Stimulated activated naive B cell treated with anti-CD40 and anti-IgM and Interleukin-4, amounts not matched to agents 10 μg/mL and 1 μg/mL and 100 μg/mL, for 72 hours (primary cell): Measurements from ENCODE around the gene ZNF664.

Experiments used
- ATAC-seq, 2 donors: fragments of 150-1000 bp; cut with Tn5 transposase; replicated peaks; 2 replicates each; pipeline ENCODE4 v1.10.0; 2021; ENCODE audit warnings: moderate library complexity in 1 of 2
- DNase-seq: peaks from one replicate; pipeline ENCODE4 v3.0.0; 2021
- H3K27ac Mint-ChIP-seq: one replicate; pipeline ENCODE4 v1.8.0; 2022; ENCODE audit warnings: mild to moderate bottlenecking, mixed read lengths
- H3K27me3 Mint-ChIP-seq, 2 donors: one replicate each; pipeline ENCODE4 v1.8.0; 2022; ENCODE audit warnings: mixed read lengths in 2 of 2
- H3K36me3 Mint-ChIP-seq, 2 donors: one replicate each; pipeline ENCODE4 v1.8.0; 2022; ENCODE audit warnings: mixed read lengths in 2 of 2, mild to moderate bottlenecking in 1 of 2
- H3K4me1 Mint-ChIP-seq, 2 donors: one replicate each; pipeline ENCODE4 v1.8.0; 2022; ENCODE audit warnings: mixed read lengths in 2 of 2, mild to moderate bottlenecking in 1 of 2
- H3K4me3 Mint-ChIP-seq, 2 donors: one replicate each; pipeline ENCODE4 v1.8.0; 2022; ENCODE audit warnings: mild to moderate bottlenecking in 2 of 2, mixed read lengths in 2 of 2, moderate library complexity in 1 of 2
- H3K9me3 Mint-ChIP-seq, 2 donors: one replicate each; pipeline ENCODE4 v1.8.0; 2022; ENCODE audit warnings: mixed read lengths in 2 of 2, mild to moderate bottlenecking in 1 of 2

Gene ZNF664

GRCh38 chr12:123936956-123937706 is 35.9 kb upstream of the ZNF664 start:
- Mint-ChIP-seq H3K36me3 (peaks cover 18 to 37% of the 10 kb centered on the region in 2 donors), H3K4me3 (peak overlapping the region; percentile 42 to 43), H3K4me1 (peaks cover 20 to 21% of the 10 kb centered on the region in 2 donors), H3K27ac (peak overlapping the region; percentile 81), H3K27me3 (peaks cover 0 to 2% of the 10 kb centered on the region in 2 donors), H3K9me3 (peaks cover 0 to 5% of the 10 kb centered on the region in 2 donors)
- ATAC-seq (no peak), DNase-seq (no peak)

- DNase-seq (no peak), ATAC-seq (peak; percentile 89 to 90)
- peaks cover 4 to 7% of the 10 kb centered on the region in 2 donors for H3K9me3 Mint-ChIP-seq
- peak overlapping the region; percentile 42 to 43 for H3K4me3 Mint-ChIP-seq
- H3K27me3 Mint-ChIP-seq, result no peaks in the 10 kb centered on the region
- H3K4me1 Mint-ChIP-seq, result peaks cover 20 to 21% of the 10 kb centered on the region in 2 donors
- H3K36me3 Mint-ChIP-seq, result peaks cover 26 to 46% of the 10 kb centered on the region in 2 donors
- H3K27ac Mint-ChIP-seq, result peak overlapping the region; percentile 81
These were observed 35.1 kb upstream of the ZNF664 start for GRCh38 chr12:123937707-123938591.

DNA sequence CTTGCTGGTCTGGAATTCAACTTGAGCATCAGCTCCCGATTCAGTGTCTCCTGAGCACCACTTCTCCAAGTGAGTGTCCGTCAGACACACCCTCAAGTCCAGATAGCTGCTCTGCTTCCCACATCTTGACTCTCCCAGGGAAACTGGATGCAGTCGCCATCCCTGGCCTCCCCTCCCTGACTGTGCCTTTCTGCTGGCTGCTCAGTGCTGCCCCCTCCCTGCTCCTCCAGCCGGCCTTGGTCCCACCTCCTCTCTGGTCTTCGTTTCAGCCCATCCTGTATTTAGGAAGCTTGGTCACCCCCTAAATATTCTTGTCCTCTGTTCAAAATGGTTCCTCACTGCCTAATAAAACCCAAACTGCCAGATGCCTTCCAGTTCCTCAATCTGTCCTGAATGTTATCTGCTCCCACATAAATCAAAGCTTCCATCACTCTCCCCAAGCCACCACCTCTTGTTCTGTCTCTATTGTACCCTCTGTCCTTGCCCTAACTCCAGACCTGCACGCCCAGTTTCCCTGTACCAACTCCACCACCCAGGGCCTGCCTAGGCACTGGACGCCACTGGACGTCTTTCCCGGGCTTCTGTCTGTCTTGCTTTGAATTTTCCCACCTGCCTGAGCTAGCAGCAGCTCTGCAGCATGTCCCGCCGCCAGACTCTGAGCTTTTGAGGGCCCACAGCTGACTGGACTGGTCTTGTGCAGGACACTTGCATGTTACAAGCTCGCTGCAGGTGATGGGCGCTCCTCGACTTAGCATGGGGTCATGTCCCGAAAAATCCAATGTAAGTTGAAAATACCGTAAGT is 34.1 kb upstream of the ZNF664 start:
- Mint-ChIP-seq H3K4me3 (no peak overlapping the region), H3K27ac (peak overlapping the region; percentile 81), H3K9me3 (peaks cover 4 to 7% of the 10 kb centered on the region in 2 donors), H3K4me1 (peaks cover 20 to 21% of the 10 kb centered on the region in 2 donors), H3K36me3 (peaks cover 28 to 47% of the 10 kb centered on the region in 2 donors), H3K27me3 (no peaks in the 10 kb centered on the region)
- ATAC-seq, result no peak
- DNase-seq, result no peak

DNA sequence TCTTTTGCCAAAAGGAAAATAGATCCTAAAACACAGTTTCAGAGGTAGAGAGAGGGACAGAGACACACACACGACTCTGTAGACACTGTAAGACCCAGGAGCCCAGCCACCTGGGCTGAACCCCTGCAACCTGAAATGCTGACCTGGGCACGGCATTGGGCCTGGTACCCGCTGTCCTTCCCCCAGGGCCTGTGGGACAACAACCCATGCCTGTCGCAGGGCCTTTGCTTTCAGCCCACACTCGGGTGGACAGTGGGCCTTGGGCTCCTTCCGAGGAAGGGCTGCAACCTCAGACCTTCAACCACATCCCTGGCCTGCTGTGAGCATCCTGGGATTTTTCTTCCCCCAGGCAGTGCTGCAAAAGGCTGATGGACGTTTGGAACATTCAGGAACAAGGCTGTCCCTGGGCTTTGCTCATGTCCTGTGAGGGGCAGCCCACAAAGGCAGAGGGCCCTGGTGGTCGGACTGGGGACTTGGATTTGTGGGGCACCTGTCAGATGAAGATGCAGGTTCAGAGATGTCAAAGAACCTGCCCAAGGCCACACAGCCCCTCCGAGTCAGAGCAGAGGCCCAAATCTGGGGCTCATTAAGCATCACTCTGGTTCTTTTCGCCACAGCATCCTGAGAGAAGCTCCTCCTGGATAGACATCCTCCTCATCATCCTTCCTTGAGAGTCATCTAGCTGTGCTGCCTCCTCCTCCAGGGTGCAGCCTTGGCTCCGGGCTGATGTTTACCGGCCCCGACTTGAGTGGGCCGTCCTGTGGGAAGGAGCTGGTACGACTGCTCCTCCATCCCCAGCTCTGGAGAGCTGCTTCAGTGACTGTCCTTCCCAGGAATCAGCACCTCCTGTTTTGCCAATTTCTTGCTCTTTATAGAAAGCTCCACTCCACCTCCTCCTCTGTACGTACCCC is 33.0 kb upstream of the ZNF664 start:
- DNase-seq (no peak), ATAC-seq (no peak)
- Mint-ChIP-seq H3K36me3 (peaks cover 32 to 52% of the 10 kb centered on the region in 2 donors), H3K9me3 (peaks cover 4 to 7% of the 10 kb centered on the region in 2 donors), H3K4me1 (peaks cover 20 to 21% of the 10 kb centered on the region in 2 donors), H3K27ac (no peak overlapping the region), H3K4me3 (no peak overlapping the region), H3K27me3 (no peaks in the 10 kb centered on the region)

GRCh38 chr12:123940627-123940966 is 32.4 kb upstream of the ZNF664 start:
- no peak for ATAC-seq
- peaks cover 32 to 52% of the 10 kb centered on the region in 2 donors for H3K36me3 Mint-ChIP-seq
- H3K27me3 Mint-ChIP-seq, result no peaks in the 10 kb centered on the region
- peaks cover 20 to 21% of the 10 kb centered on the region in 2 donors for H3K4me1 Mint-ChIP-seq
- DNase-seq, result no peak
- peaks cover 4 to 7% of the 10 kb centered on the region in 2 donors for H3K9me3 Mint-ChIP-seq
- H3K27ac Mint-ChIP-seq, result no peak overlapping the region
- no peak overlapping the region for H3K4me3 Mint-ChIP-seq

DNA sequence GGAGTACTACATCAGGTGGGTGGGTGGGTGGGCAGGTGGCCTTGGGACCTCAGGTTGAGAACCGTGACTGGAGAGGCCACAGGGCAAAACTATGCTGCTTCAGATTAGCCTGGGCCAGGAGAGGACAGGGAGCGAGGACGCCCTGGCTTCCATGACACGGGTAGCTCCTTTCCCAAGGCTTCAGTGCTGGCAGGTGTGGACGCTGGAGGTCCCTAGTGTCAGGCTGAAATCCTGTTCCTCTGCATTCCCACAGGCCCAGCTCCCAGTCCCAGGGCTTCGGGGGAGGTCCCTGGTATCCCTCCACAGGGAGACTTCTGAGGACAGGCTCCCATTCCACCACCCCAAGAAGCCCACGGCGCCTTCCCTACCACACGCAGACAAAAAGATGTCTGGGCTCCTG is 32.0 kb upstream of the ZNF664 start:
- Mint-ChIP-seq H3K27ac (no peak overlapping the region), H3K36me3 (peaks cover 33 to 52% of the 10 kb centered on the region in 2 donors), H3K9me3 (peaks cover 4 to 7% of the 10 kb centered on the region in 2 donors), H3K4me1 (peaks cover 20 to 21% of the 10 kb centered on the region in 2 donors), H3K27me3 (no peaks in the 10 kb centered on the region), H3K4me3 (no peak overlapping the region)
- no peak for ATAC-seq
- DNase-seq, result no peak

DNA sequence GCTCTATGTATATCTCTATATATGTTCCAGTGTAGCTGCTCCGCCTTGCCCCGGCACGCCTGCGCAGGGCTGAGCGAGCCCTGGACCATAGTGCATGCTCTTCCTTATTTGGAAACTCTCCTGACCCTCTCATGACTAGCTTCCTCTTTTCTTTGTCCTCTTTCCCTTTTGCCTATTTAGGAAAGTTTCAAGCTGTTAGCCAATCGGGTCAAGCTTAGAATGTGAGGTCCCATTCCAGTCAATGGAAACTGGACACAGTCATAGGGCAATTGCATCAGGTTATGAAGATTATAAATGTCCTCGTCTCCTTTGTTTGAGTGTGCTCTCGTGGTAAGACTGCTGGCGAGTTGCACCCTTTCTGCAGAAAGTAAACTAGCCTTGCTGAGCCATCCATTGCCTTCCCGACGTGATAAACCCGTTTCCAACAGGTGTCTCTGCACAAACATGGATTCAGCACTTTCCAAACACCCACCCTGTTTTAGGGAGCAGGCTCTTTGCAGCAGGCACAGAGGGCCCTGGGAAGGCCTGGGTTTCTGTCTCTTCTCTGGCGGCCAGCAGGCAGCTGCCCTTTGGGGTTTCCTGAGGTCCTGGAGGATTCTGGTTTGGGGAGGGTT is 31.3 kb upstream of the ZNF664 start:
- Mint-ChIP-seq H3K27ac (no peak overlapping the region), H3K4me3 (no peak overlapping the region), H3K36me3 (peaks cover 27 to 50% of the 10 kb centered on the region in 2 donors), H3K27me3 (no peaks in the 10 kb centered on the region), H3K9me3 (peaks cover 4 to 7% of the 10 kb centered on the region in 2 donors), H3K4me1 (peaks cover 19 to 20% of the 10 kb centered on the region in 2 donors)
- DNase-seq (no peak), ATAC-seq (no peak)

- Mint-ChIP-seq H3K4me1 (peaks cover 19 to 20% of the 10 kb centered on the region in 2 donors), H3K9me3 (peaks cover 4 to 7% of the 10 kb centered on the region in 2 donors), H3K36me3 (peaks cover 26 to 47% of the 10 kb centered on the region in 2 donors), H3K4me3 (no peak overlapping the region), H3K27me3 (no peaks in the 10 kb centered on the region), H3K27ac (no peak overlapping the region)
- DNase-seq (no peak), ATAC-seq (no peak)
These were observed 30.8 kb upstream of the ZNF664 start for GRCh38 chr12:123942238-123942653.

DNA sequence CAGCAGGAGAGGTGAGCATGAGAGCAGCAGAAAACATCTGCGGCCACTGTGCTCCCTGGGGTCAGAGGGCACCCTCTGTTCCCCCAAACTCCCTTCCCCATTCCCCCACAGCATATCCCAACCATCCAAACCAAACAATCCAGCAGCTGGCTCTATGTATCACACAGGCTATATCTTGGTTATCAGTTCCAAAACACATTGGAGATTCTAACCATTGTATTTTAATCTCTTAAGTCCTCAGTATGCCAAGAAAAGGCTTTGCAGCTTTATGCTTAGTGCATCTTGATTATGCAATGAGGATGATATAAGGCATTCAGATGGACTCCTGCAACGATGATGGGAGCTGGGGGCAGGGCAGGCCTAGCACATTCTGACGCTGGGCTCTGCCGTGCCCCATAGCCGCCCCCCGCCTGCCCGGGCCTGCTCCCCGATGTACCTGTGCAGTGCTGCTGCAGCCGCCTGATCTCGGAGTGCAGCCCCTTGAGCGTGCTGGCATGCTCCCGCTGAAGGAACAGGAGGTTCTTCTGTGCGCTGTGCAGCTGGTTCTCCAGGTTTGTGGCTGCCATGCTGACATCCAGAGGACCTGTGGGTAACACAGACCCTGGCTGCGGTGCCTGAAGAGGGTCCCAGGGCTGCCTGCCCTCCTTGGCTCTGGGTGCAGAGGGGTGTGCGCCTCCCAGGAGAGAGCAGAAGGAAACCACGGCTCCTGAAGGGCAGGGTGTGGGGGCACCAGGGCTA is 29.9 kb upstream of the ZNF664 start:
- Mint-ChIP-seq H3K36me3 (peaks cover 26 to 42% of the 10 kb centered on the region in 2 donors), H3K9me3 (peaks cover 4 to 7% of the 10 kb centered on the region in 2 donors), H3K4me3 (no peak overlapping the region), H3K27me3 (no peaks in the 10 kb centered on the region), H3K27ac (no peak overlapping the region), H3K4me1 (peaks cover 12% of the 10 kb centered on the region in 2 donors)
- ATAC-seq (no peak), DNase-seq (no peak)

DNA sequence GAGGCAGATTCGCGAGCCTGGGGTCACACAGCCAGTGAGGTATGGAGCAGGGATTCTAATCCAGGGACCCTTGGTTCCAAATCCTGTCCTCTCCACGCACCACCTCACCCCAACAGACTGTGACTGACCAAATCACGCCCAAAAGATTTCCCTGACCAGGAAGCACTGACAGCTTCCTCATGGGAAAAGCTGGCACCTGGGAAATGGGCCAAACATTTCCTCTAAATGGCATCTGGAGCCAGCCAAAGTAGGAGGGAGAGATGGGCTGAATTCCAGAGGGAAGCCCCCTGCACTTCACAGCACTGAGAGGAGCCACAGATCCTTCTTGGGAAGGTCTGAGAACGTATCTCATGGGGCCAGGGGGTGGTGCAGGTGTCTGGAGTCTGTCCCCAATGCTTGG is 29.2 kb upstream of the ZNF664 start:
- H3K27ac Mint-ChIP-seq, result no peak overlapping the region
- H3K4me3 Mint-ChIP-seq, result no peak overlapping the region
- no peak for DNase-seq
- peaks cover 5% of the 10 kb centered on the region in 2 donors for H3K4me1 Mint-ChIP-seq
- peaks cover 26 to 39% of the 10 kb centered on the region in 2 donors for H3K36me3 Mint-ChIP-seq
- peaks cover 4 to 7% of the 10 kb centered on the region in 2 donors for H3K9me3 Mint-ChIP-seq
- ATAC-seq, result no peak
- no peaks in the 10 kb centered on the region for H3K27me3 Mint-ChIP-seq

DNA sequence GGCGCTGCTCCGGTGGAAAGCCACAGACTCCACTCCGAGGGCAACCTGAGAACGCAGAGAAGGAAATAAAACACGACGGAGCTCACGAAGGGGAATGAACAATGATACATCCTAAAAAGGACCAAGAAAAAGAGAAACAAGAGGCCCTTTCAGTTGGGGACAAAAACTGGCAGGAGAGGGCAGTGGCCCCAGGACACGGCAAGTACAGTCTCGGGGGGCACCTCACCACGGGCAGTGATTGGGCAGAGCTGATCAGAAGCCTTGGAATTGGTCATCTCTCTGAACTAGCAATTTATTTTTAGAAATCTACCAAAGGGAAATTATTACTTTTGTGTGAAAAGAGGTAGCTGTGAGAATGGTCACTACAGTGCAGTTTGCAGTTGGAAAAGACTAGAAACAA is 28.3 kb upstream of the ZNF664 start:
- no peak overlapping the region for H3K4me3 Mint-ChIP-seq
- ATAC-seq (no peak), DNase-seq (no peak)
- no peaks in the 10 kb centered on the region for H3K27me3 Mint-ChIP-seq
- H3K27ac Mint-ChIP-seq, result no peak overlapping the region
- H3K4me1 Mint-ChIP-seq, result peaks cover 0 to 1% of the 10 kb centered on the region in 2 donors
- peaks cover 28 to 39% of the 10 kb centered on the region in 2 donors for H3K36me3 Mint-ChIP-seq
- peaks cover 4 to 7% of the 10 kb centered on the region in 2 donors for H3K9me3 Mint-ChIP-seq
